Measurements from ENCODE around the gene CPA1. TPM values are rescaled to one million over a fixed set of nuclear protein-coding genes. Genes with fewer than 3 reads are reported as not detected.

Gene CPA1
- total and polyA plus RNA-seq, 10 of the 15 experiments (the other 5 are each of a cell fraction or from before 2014, with no cell fraction given): 8.0 TPM; not detected in 9

DNA sequence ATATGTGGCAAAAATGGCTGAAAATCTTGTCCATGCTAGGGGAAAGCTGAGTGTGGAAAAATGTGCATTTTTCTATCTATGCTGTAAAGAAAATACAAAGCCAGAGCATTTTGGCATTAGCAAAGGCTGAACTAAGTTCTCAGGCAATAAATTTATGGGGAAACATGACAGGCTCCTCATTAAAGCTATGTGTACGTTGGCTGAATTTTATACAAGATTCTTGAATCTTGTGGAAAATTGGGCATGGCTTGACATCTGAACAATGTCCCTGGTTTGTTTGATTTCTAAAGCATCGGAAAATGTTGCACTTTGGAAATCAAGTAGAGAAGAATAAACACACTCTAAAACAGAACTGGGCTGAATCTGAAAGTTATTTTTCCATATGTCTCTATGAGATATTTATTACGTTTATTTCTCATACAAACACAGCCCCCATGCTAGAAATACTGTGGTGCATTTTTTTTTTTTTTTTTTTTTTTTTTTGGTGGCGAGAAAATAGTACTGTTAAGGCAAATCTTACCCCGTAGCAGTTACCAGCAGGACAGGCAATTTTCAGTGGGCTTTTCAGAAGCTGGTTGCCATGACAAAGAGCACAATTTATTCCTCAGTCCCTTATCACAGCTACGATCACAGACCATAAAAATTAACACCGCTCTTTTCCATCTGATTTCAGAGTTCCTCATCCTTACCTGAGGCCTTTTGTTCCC lies 16.9 kb downstream of the CPA1 start:
- intact Hi-C loops (cut with micrococcal nuclease; ENCODE audit: unreplicated experiment) (no loop called here), in situ Hi-C loops (cut with MboI) (no loop called here)
- ChIA-PET SMC1A (ENCODE audit: uncharacterized antibody, unreplicated experiment) (no interaction called here), CTCF (interaction anchor here (0.7 kb wide), 1 partner anchor 434 kb away, joined by 3 read pairs; no protein-coding TSS in a partner anchor), POLR2A (interaction anchor here (0.6 to 0.7 kb wide), 2 partner anchors 318 to 466 kb away, joined by 3 to 8 read pairs; no protein-coding TSS in a partner anchor), RAD21 (ENCODE audit: unreplicated experiment) (interaction anchor here (0.7 kb wide), 1 partner anchor 63 kb away, joined by 3 read pairs; no protein-coding TSS in a partner anchor)
- WGBS (ENCODE audit: insufficient coverage, insufficient replicate concordance, low lambda C conversion rate, missing lambda C conversion rate): 89% methylated on average over 6 of the region's 7 CpGs
- no peak for FAIRE-seq
- H3K27ac ChIP-seq (ENCODE audit: control insufficient read depth, insufficient read depth): no peak overlapping the region
- H2AFZ ChIP-seq (ENCODE audit: control insufficient read depth, low read depth, low read length): no peak overlapping the region
- H4K20me1 ChIP-seq (ENCODE audit: control insufficient read depth, insufficient read depth): no peaks in the 10 kb centered on the region
- H3K4me1 ChIP-seq (ENCODE audit: control insufficient read depth, insufficient read depth, low read length): peaks cover 15% of the 10 kb centered on the region
- no peaks in the 10 kb centered on the region for H3K9me3 ChIP-seq (replicated peaks; ENCODE audit: control insufficient read depth, insufficient read depth, low read length)
- no peak overlapping the region for H3K4me2 ChIP-seq (ENCODE audit: control insufficient read depth, insufficient read depth)
- DNase-seq (ENCODE audit: low read depth, low spot score): no peak
- no peak for ATAC-seq
- no peak overlapping the region for H3K9ac ChIP-seq (ENCODE audit: control insufficient read depth, insufficient read depth, low read length)
- H3K36me3 ChIP-seq (ENCODE audit: control insufficient read depth in 2 of 2, insufficient read depth in 2 of 2, low read length in 1 of 2): 0 out of 4 replicates have a peak, but pooled peaks cover 0 to 4% of the 10 kb centered on the region in 2 experiments
- H3K79me2 ChIP-seq (ENCODE audit: control insufficient read depth, insufficient read depth, low read length): no peaks in the 10 kb centered on the region
- TF ChIP-seq KAT2A (conservative IDR thresholded peaks at IDR 0.05; ENCODE audit: control insufficient read depth, low read depth, low read length) (no peak), ZSCAN29 (IDR thresholded peaks at IDR 0.05) (no peak), MTA2 (IDR thresholded peaks at IDR 0.05; ENCODE audit: low read depth) (no peak), CHD1 (IDR thresholded peaks at IDR 0.05; ENCODE audit: low read depth, low read length) (no peak), ZBED1 (IDR thresholded peaks at IDR 0.05; ENCODE audit: borderline replicate concordance) (no peak), ZNF274 (IDR thresholded peaks at IDR 0.05; ENCODE audit: insufficient read depth, insufficient read length) (no peak), EED (IDR thresholded peaks at IDR 0.05; ENCODE audit: low read depth) (no peak), NRF1 (conservative IDR thresholded peaks at IDR 0.05; ENCODE audit: low read depth, low read length) (no peak), NR2C1 (IDR thresholded peaks at IDR 0.05) (no peak), TCF12 (IDR thresholded peaks at IDR 0.05; ENCODE audit: low read depth, low read length) (no peak), CBX5 (IDR thresholded peaks at IDR 0.05; ENCODE audit: low read depth) (no peak), YY1 (IDR thresholded peaks at IDR 0.05; ENCODE audit: low read depth, low read length) (no peak)
- no peak overlapping the region for H3K4me3 ChIP-seq
- BruUV-seq (replicated peaks): no TSS peak
- no peaks in the 10 kb centered on the region for H3K27me3 ChIP-seq (replicated peaks in 1 of 2; ENCODE audit: control insufficient read depth in 2 of 2, insufficient read depth in 2 of 2, low read length in 1 of 2)
